HUDEP-2 (cell line): ENCODE measurements around the gene STAB1.

ENCODE experiments used
- DNase-seq, 76 experiments: peaks; one replicate each; lab custom pipeline; 2025; ENCODE audit not compliant: unreplicated experiment in 76 of 76; lab: John Stamatoyannopoulos, UW

STAB1 gene

GRCh38 chr3:52484680-52485461 lies 10.3 kb upstream of the STAB1 start:
- DNase-seq = no peak

GRCh38 chr3:52487050-52487787 lies 7.9 kb upstream of the STAB1 start:
- DNase-seq = no peak

DNA sequence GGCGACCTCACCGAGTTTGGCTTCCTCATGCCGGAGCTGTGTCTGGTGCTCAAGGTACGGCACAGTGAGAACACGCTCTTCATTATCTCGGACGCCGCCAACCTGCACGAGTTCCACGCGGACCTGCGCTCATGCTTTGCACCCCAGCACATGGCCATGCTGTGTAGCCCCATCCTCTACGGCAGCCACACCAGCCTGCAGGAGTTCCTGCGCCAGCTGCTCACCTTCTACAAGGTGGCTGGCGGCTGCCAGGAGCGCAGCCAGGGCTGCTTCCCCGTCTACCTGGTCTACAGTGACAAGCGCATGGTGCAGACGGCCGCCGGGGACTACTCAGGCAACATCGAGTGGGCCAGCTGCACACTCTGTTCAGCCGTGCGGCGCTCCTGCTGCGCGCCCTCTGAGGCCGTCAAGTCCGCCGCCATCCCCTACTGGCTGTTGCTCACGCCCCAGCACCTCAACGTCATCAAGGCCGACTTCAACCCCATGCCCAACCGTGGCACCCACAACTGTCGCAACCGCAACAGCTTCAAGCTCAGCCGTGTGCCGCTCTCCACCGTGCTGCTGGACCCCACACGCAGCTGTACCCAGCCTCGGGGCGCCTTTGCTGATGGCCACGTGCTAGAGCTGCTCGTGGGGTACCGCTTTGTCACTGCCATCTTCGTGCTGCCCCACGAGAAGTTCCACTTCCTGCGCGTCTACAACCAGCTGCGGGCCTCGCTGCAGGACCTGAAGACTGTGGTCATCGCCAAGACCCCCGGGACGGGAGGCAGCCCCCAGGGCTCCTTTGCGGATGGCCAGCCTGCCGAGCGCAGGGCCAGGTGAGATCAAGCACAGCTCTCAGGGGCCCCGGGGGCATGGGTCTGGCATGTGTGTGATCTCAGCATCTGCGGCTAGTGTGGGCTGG lies 7.1 kb upstream of the STAB1 start:
- DNase-seq = no peak

- no peak for DNase-seq
These were observed 6.4 kb upstream of the STAB1 start for GRCh38 chr3:52488746-52489145.

- DNase-seq = no peak
These were observed 5.7 kb upstream of the STAB1 start for GRCh38 chr3:52489453-52489852.

DNA sequence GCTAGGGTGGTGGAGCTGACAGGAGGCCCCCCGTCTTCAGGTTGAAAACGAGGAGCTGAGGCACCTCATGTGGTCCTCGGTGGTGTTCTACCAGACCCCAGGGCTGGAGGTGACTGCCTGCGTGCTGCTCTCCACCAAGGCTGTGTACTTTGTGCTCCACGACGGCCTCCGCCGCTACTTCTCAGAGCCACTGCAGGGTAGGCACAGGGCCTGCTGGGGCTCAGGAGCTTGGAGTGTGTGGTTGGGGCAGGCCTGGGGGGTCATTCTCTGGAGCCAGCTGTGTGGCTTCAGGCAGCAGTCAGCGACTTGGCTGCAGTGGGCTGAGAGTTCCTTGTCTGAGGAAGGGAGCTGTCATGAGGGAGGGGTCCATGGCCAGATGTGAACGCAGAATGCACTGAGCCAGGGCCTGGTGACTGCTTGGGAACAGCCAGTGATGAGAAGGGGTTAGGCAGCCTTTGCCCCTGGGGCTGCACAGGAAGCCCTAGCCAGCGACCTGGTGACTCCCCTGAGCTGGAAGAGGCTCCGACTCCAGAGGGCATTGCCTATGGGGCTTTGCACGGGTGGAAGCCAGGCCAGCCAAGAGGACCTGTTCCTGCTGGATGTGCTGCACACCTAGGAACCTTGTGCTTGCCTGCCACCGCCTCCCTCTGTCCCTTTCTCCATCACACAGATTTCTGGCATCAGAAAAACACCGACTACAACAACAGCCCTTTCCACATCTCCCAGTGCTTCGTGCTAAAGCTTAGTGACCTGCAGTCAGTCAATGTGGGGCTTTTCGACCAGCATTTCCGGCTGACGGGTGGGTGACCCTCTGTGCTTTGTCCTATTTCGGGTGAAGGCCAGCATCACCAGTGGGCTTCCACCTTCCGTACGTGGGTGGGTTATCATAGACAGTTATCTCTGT lies 4.9 kb upstream of the STAB1 start:
- no peak for DNase-seq

DNA sequence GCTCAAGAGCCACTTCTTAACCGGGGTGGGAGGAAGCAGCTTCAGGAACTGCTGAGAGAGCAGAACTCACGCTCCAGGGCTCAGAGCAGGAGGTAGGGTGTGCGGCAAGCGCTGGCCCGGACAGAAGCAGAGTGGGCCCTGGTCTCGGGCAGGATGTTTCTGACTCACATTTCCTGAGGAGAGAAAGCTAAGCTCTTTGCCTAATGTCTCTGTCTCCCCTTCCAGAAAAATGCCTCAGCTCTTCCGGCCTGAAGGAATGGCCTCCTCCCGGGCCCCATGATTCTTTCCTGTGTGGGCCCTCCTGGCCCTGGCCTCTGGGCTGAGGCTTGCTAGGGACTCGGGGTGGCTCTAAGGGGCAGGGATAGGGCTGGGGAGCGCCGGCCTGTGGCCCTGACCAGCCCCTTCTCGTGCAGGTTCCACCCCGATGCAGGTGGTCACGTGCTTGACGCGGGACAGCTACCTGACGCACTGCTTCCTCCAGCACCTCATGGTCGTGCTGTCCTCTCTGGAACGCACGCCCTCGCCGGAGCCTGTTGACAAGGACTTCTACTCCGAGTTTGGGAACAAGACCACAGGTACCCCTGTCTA lies 4.1 kb upstream of the STAB1 start:
- no peak for DNase-seq

- no peak for DNase-seq
These were observed 3.1 kb upstream of the STAB1 start for GRCh38 chr3:52492059-52492458.

DNA sequence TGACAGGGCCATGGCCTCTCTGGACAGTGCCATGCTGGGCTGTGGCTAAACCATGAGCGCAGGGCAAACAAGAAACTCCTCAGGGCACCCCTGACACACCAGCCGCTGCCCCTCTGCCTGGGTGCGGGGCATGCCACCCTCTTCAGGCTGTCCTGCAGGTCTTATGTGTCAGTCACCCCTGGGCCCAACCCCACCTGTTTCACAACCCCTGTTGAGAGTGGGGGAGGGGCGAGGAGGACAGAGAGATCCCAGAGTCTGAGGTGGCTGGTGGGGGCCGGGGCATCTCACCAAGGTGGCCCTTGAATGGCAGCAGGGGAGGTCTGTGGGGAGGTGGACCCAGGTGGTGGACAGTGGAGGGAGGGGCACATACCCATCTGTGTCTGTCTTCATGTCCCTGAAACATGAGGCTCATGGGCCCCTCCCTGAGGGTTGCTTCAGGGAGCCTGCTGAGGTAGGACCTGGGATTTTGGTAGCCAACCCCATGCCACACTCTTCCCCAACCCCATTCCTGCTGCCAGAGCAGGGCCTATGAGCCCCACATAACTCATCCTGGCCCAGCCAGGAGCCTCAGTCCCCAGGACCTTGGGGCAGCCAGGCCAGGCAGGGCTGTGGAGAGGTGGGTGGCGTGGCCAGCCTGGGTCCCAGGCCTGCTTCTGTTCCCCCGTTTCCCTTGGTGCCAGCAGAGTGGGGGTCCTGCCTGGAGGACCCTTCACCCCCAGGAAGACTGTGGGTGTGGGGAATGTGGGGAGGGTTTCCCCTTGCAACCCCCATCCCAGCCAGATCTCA lies 1.7 kb upstream of the STAB1 start:
- DNase-seq = no peak

DNA sequence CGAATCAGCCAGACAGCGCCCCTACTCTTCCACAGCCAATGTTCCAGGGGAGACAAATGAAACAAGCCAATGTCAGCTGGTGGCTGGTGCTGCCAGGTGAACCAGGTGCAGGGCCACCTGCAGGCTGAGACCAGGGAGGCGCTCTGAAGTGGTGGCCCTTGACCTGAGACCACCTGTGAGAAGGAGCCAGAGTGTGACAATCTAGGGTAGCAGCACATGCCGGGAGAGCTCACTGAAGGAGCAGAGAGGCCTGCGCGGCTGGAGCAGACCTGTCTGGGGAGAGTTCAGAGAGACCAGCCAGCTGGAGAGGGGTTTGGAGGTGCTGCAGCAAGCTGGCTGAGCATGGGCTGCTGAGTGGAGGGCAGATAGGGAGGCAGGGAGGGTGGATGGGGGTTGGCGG lies 693 bp upstream of the STAB1 start:
- no peak for DNase-seq

GRCh38 chr3:52495777-52496602 lies 852 bp downstream of the STAB1 start:
- no peak for DNase-seq

GRCh38 chr3:52498137-52499054 lies 3.3 kb downstream of the STAB1 start:
- no peak for DNase-seq

DNA sequence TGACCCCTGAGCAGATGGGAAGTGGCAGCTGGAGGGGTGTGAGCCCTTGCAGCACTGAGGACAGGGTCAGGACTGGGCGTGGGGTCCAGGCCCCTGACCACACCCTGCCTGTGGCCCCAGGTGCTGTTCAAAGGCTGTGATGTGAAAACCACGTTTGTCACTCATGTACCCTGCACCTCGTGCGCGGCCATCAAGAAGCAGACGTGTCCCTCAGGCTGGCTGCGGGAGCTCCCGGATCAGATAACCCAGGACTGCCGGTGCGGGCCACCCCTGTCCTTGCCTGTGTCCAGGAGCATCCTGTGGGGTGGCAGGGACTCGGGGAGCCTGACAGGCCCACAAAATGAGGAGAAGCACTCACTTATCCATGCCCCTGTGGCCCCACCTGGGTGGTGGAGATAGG lies 5.9 kb downstream of the STAB1 start:
- DNase-seq = no peak

GRCh38 chr3:52502001-52502400 lies 6.9 kb downstream of the STAB1 start:
- DNase-seq = no peak

- DNase-seq = no peak
These were observed 7.7 kb downstream of the STAB1 start for GRCh38 chr3:52502808-52503350.

- no peak for DNase-seq
These were observed 8.8 kb downstream of the STAB1 start for GRCh38 chr3:52503788-52504424.
